Measurements from ENCODE around the gene ANKLE2. TPM values are rescaled to one million over a fixed set of nuclear protein-coding genes. Genes with fewer than 3 reads are reported as not detected.

ANKLE2 gene
- polyA plus RNA-seq, 1 donor from 2014 or later = 72.3 TPM

- H3K79me2 ChIP-seq (replicated peaks; ENCODE audit: insufficient read depth, low read length) = no peaks in the 10 kb centered on the region
- no peak overlapping the region for H3K4me2 ChIP-seq (ENCODE audit: low read length)
- H4K20me1 ChIP-seq (ENCODE audit: insufficient read depth) = no peaks in the 10 kb centered on the region
- no peaks in the 10 kb centered on the region for H3K9me3 ChIP-seq (ENCODE audit: low read length)
- H3K27ac ChIP-seq (ENCODE audit: low read length) = no peak overlapping the region
- no peaks in the 10 kb centered on the region for H3F3A ChIP-seq (ENCODE audit: insufficient read depth, low read length, poor library complexity, severe bottlenecking)
- no peak overlapping the region for H3K9ac ChIP-seq (ENCODE audit: low read length)
- TF ChIP-seq TAF1 (IDR thresholded peaks at IDR 0.05; ENCODE audit: low read depth) (no peak), EP300 (conservative IDR thresholded peaks at IDR 0.05; ENCODE audit: poor library complexity, severe bottlenecking) (no peak), REST (IDR thresholded peaks at IDR 0.05; ENCODE audit: borderline replicate concordance) (no peak), CTCF (IDR thresholded peaks at IDR 0.05; ENCODE audit: poor library complexity, severe bottlenecking) (no peak), RAD21 (conservative IDR thresholded peaks at IDR 0.05) (no peak), MXI1 (conservative IDR thresholded peaks at IDR 0.05; ENCODE audit: poor library complexity, severe bottlenecking) (no peak), SMC3 (conservative IDR thresholded peaks at IDR 0.05; ENCODE audit: poor library complexity) (no peak), EZH2 (IDR thresholded peaks at IDR 0.05; ENCODE audit: borderline replicate concordance, insufficient read depth, low read length, poor library complexity, severe bottlenecking) (no peak), POLR2AphosphoS5 (IDR thresholded peaks at IDR 0.05) (no peak)
- no peak overlapping the region for H2AFZ ChIP-seq (ENCODE audit: low read depth, low read length)
- H3K27me3 ChIP-seq (ENCODE audit: insufficient read depth, low read depth, low read length) = no peaks in the 10 kb centered on the region
- no peaks in the 10 kb centered on the region for H3K9me2 ChIP-seq (ENCODE audit: insufficient read depth, low read length)
- H3K4me3 ChIP-seq (ENCODE audit: low read length) = no peak overlapping the region
- peaks cover 4% of the 10 kb centered on the region for H3K36me3 ChIP-seq (ENCODE audit: insufficient read depth, low read length)
Observed at GRCh38 chr12:132774646-132775275, 13.1 kb upstream of the ANKLE2 start.

GRCh38 chr12:132774159-132774558 is 12.5 kb upstream of the ANKLE2 start:
- Histone ChIP-seq H3K9me3 (ENCODE audit: low read length) (no peaks in the 10 kb centered on the region), H3K36me3 (ENCODE audit: insufficient read depth, low read length) (peaks cover 4% of the 10 kb centered on the region), H3K9ac (ENCODE audit: low read length) (no peak overlapping the region), H3F3A (ENCODE audit: insufficient read depth, low read length, poor library complexity, severe bottlenecking) (no peaks in the 10 kb centered on the region), H3K79me2 (replicated peaks; ENCODE audit: insufficient read depth, low read length) (no peaks in the 10 kb centered on the region), H3K27me3 (ENCODE audit: insufficient read depth, low read depth, low read length) (no peaks in the 10 kb centered on the region), H4K20me1 (ENCODE audit: insufficient read depth) (no peaks in the 10 kb centered on the region), H2AFZ (ENCODE audit: low read depth, low read length) (no peak overlapping the region), H3K4me2 (ENCODE audit: low read length) (no peak overlapping the region), H3K9me2 (ENCODE audit: insufficient read depth, low read length) (no peaks in the 10 kb centered on the region), H3K27ac (ENCODE audit: low read length) (no peak overlapping the region), H3K4me3 (ENCODE audit: low read length) (no peak overlapping the region)
- no peak for TF ChIP-seq RAD21 (conservative IDR thresholded peaks at IDR 0.05)
- no peak for TF ChIP-seq MXI1 (conservative IDR thresholded peaks at IDR 0.05; ENCODE audit: poor library complexity, severe bottlenecking)
- TF ChIP-seq CTCF (IDR thresholded peaks at IDR 0.05; ENCODE audit: poor library complexity, severe bottlenecking) = no peak
- no peak for TF ChIP-seq SMC3 (conservative IDR thresholded peaks at IDR 0.05; ENCODE audit: poor library complexity)
- no peak for TF ChIP-seq EZH2 (IDR thresholded peaks at IDR 0.05; ENCODE audit: borderline replicate concordance, insufficient read depth, low read length, poor library complexity, severe bottlenecking)

Measured in neural cell (in vitro differentiated cells).